Stomach (tissue), 9 donors: ENCODE measurements around the gene PDLIM4. TPM values are rescaled to one million over a fixed set of nuclear protein-coding genes. Genes with fewer than 3 reads are reported as not detected.

Experiments
- DNase-seq, 2 donors: peaks; one replicate each; pipeline versions ENCODE4 v3.0.0 to v3.0.0-alpha.2; 2013 to 2019
- H3K27ac ChIP-seq, 5 donors: fragments of 200-600 bp in 4 of 5; sonication (generic) in 4 of 5; one replicate each; pipeline ENCODE4 v1.5.1; 2013 to 2019; ENCODE audit warnings: mild to moderate bottlenecking in 1 of 5, moderate library complexity in 1 of 5
- H3K27me3 ChIP-seq, 3 donors: fragments of 200-600 bp; sonication (generic); one replicate each; pipeline ENCODE4 v1.5.1; 2017 to 2019; ENCODE audit warnings: mixed run types in 1 of 3
- H3K36me3 ChIP-seq, 4 donors: fragments of 200-600 bp; sonication (generic); 1 replicate in 3 of 4; 2 replicates in 1 of 4; pipeline ENCODE4 v1.5.1; 2016 to 2019
- H3K4me1 ChIP-seq, 4 donors: fragments of 200-600 bp; sonication (generic); one replicate each; pipeline ENCODE4 v1.5.1; 2016 to 2019
- H3K4me3 ChIP-seq, 4 donors: fragments of 200-600 bp; sonication (generic) in 3 of 4; one replicate each; pipeline ENCODE4 v1.5.1; 2016 to 2019; ENCODE audit warnings: mild to moderate bottlenecking in 1 of 4
- H3K9me3 ChIP-seq, 4 donors: fragments of 200-600 bp; sonication (generic); one replicate each; pipeline ENCODE4 v1.5.1; 2016 to 2019
- CTCF ChIP-seq, 7 experiments: fragments of 450-650 bp in 4 of 7; fragments of 200-600 bp in 3 of 7; sonication (generic) in 3 of 7; IDR thresholded peaks; one replicate each; pipeline ENCODE4 v1.5.1; 2016 to 2019; ENCODE audit warnings: antibody characterized with exemption in 7 of 7, control low read depth in 2 of 7, mild to moderate bottlenecking in 1 of 7
- EP300 ChIP-seq: sonication (generic); formaldehyde crosslinking; IDR thresholded peaks from one replicate; pipeline ENCODE4 v1.6.1; 2017; ENCODE audit warnings: antibody characterized with exemption
- POLR2A ChIP-seq, 4 donors: fragments of 450-650 bp; IDR thresholded peaks; one replicate each; pipeline ENCODE4 v1.6.1; 2016; ENCODE audit warnings: antibody characterized with exemption in 4 of 4, control low read depth in 2 of 4, mild to moderate bottlenecking in 1 of 4, moderate library complexity in 1 of 4
- POLR2AphosphoS5 ChIP-seq, 3 donors: sonication (generic); formaldehyde crosslinking; IDR thresholded peaks; one replicate each; pipeline ENCODE4 v1.6.1; 2016; ENCODE audit warnings: antibody characterized with exemption in 3 of 3
- whole genome bisulfite sequencing, 5 donors: extraction: QIAGEN DNeasy Blood & Tissue Kit in 3 of 5; methylation state at CpG; one replicate each; pipeline versions ENCODE4 v1.1.5 to v1.1.7; 2013 to 2018; 5-methylcytosine and 5-hydroxymethylcytosine counted together
- intact Hi-C: fragments of 100-400 bp; cut with DNase I; formaldehyde crosslinking; loops from one replicate; pipeline ENCODE4 v1.15.1; 2023; ENCODE audit warnings: low total_unique reads
- polyA plus RNA-seq, 3 donors: library from polyadenylated mRNA; stranded (reverse); fragments of 200-250 nt; gene quantifications; one replicate each; pipeline ENCODE4 v1.2.3, GENCODE V29; 2013
- total RNA-seq, 5 donors: library from RNA; depleted of rRNA; stranded (reverse); fragments of >200 nt; gene quantifications; one replicate each; pipeline versions ENCODE4 v1.1.0 to v1.2.3, GENCODE V29; 2014 to 2016
- donor health status: healthy with polysubstance abuse.
- donor health status: Bipolar disorder and iron deficiency.
- donor health status: healthy.

PDLIM4 gene
- total and polyA plus RNA-seq, 8 donors = 11.2 to 52.4 (median 17.0) TPM; not detected in 1

GRCh38 chr5:132215329-132215728, 42.2 kb upstream of the PDLIM4 start:
- Histone ChIP-seq H3K9me3 (no peaks in the 10 kb centered on the region), H3K4me3 (no peak overlapping the region), H3K4me1 (peaks cover 7 to 18% (median 13%) of the 10 kb centered on the region in 4 donors), H3K36me3 (peaks cover 15 to 60% (median 58%) of the 10 kb centered on the region in 4 donors), H3K27ac (peak overlapping the region; percentile 22 to 87 (median 81)), H3K27me3 (no peaks in the 10 kb centered on the region)
- TF ChIP-seq POLR2AphosphoS5 (IDR thresholded peaks at IDR 0.05) (peak; percentile 65 to 92 (median 80)), POLR2A (IDR thresholded peaks at IDR 0.05) (no peak), EP300 (peak; percentile 89), CTCF (IDR thresholded peaks at IDR 0.05) (no peak)
- WGBS, 5 donors = 12 to 36% (median 30%) methylated on average over 5 of the region's 5 CpGs
- intact Hi-C loops = no loop called here
- peak; percentile 93 to 94 for DNase-seq

GRCh38 chr5:132218321-132218720, 39.2 kb upstream of the PDLIM4 start:
- H3K4me3 ChIP-seq = no peak overlapping the region
- TF ChIP-seq POLR2A (IDR thresholded peaks at IDR 0.05) = no peak
- TF ChIP-seq POLR2AphosphoS5 (IDR thresholded peaks at IDR 0.05) = no peak
- no peak for TF ChIP-seq EP300
- no peak for TF ChIP-seq CTCF (IDR thresholded peaks at IDR 0.05)
- H3K36me3 ChIP-seq = peaks cover 0 to 30% (median 29%) of the 10 kb centered on the region in 4 donors
- no peaks in the 10 kb centered on the region for H3K27me3 ChIP-seq
- no peak for DNase-seq
- peak overlapping the region in 1 of 5 donors; percentile 37 for H3K27ac ChIP-seq
- peaks cover 15 to 47% (median 29%) of the 10 kb centered on the region in 4 donors for H3K4me1 ChIP-seq
- 89 to 97% (median 93%) methylated on average over 4 of the region's 4 CpGs for WGBS, 5 donors
- no peaks in the 10 kb centered on the region for H3K9me3 ChIP-seq
- intact Hi-C loops = no loop called here

- peak overlapping the region in 1 of 5 donors; percentile 96 for H3K27ac ChIP-seq
Measured at GRCh38 chr5:132219289-132219970, 38.1 kb upstream of the PDLIM4 start.

GRCh38 chr5:132219981-132220380, 37.5 kb upstream of the PDLIM4 start:
- whole genome bisulfite sequencing, 5 donors = 82 to 96% (median 92%) methylated on average over 1 of the region's 1 CpG
- TF ChIP-seq POLR2A (IDR thresholded peaks at IDR 0.05) (no peak), CTCF (IDR thresholded peaks at IDR 0.05) (no peak), EP300 (no peak), POLR2AphosphoS5 (IDR thresholded peaks at IDR 0.05) (no peak)
- no peaks in the 10 kb centered on the region for H3K9me3 ChIP-seq
- no peaks in the 10 kb centered on the region for H3K27me3 ChIP-seq
- peak overlapping the region in 1 of 5 donors; percentile 96 for H3K27ac ChIP-seq
- peaks cover 0 to 23% (median 21%) of the 10 kb centered on the region in 4 donors for H3K36me3 ChIP-seq
- H3K4me3 ChIP-seq = no peak overlapping the region
- no peak for DNase-seq
- H3K4me1 ChIP-seq = peaks cover 24 to 57% (median 39%) of the 10 kb centered on the region in 4 donors
- intact Hi-C loops = no loop called here

More at GRCh38 chr5:132219289-132219970, 38.1 kb upstream of the PDLIM4 start:
- H3K4me3 ChIP-seq = no peak overlapping the region
- intact Hi-C loops = no loop called here
- TF ChIP-seq POLR2AphosphoS5 (IDR thresholded peaks at IDR 0.05) (no peak), EP300 (no peak), CTCF (IDR thresholded peaks at IDR 0.05) (no peak), POLR2A (IDR thresholded peaks at IDR 0.05) (no peak)
- peaks cover 0 to 23% (median 21%) of the 10 kb centered on the region in 4 donors for H3K36me3 ChIP-seq
- H3K27me3 ChIP-seq = no peaks in the 10 kb centered on the region
- H3K9me3 ChIP-seq = no peaks in the 10 kb centered on the region
- WGBS, 5 donors = 88 to 94% (median 89%) methylated on average over 6 of the region's 6 CpGs
- no peak for DNase-seq
- peaks cover 26 to 58% (median 39%) of the 10 kb centered on the region in 4 donors for H3K4me1 ChIP-seq
